UCSD-AML1 (cell line): Measurements from ENCODE around the gene ARID3A.

Experiments used
- DNase-seq: peaks from one replicate; lab custom pipeline; 2025; ENCODE audit not compliant: unreplicated experiment; lab: John Stamatoyannopoulos, UW

ARID3A gene

GRCh38 chr19:929203-929890 lies 3.5 kb downstream of the ARID3A start:
- no peak for DNase-seq

DNA sequence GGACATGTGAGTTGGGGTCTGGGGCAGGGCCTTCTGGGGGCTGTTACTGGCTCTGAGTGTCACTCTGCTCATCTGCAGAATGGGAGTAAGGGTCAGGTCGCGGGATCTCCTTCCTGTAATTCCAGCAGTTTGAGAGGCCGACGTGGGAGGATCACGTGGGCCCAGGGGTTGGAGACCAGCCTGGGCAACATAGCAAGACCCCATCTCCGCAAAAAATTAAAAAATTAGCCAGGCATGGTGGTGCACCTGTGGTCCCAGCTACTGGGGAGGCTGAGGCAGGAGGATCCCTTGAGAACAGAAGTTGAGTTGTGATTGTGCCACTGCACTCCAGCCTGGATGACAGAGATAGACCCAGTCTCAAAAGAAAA lies 4.0 kb downstream of the ARID3A start:
- DNase-seq: no peak

- no peak for DNase-seq
Measured at GRCh38 chr19:931860-932647, 6.2 kb downstream of the ARID3A start.

DNA sequence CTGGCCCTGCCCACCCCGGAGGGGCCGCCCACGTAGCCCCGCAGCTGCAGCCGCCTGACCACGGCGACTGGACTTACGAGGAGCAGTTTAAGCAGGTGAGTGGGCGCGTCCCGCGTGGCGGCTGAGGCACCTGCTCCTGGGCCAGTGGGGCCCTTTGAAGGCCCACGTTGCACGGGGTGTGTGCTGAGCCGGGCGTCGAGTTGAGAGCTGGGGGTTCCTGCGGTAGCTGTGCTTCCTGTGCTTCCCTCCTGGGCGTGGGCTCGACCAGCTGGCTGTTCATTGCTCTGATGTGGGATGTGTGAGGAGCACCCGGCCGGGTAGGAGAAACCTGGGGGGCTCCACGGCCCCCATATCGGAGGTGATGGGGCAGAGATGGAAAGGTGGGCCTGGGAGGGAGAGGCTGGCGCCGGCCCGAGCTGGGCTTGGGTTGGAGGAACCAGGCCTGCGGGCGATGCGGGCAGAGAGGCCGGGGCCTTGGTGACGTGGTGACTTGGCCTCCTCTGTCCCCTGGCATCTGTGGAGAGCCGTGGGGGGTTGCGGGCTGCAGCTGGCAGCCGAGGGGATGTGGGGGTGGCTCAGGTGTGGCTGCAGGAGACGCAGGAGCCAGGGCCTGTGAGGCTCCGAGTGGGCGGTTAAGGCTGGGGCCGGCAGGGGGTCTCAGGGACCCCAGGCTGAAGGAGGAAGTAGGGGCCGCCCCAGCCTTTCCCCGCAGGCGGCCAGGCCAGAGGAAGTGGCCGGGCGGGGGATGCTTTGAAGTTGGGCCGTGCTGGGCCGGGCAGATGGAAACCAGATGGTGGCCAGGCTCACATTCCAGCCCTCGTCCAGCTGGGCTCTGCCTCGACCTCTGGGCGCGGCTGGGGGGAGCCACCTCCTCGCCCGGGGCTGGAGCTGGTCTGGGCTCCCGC lies 7.1 kb downstream of the ARID3A start:
- peak; percentile 39 for DNase-seq

- DNase-seq: no peak
Measured at GRCh38 chr19:933553-933882, 7.7 kb downstream of the ARID3A start.

DNA sequence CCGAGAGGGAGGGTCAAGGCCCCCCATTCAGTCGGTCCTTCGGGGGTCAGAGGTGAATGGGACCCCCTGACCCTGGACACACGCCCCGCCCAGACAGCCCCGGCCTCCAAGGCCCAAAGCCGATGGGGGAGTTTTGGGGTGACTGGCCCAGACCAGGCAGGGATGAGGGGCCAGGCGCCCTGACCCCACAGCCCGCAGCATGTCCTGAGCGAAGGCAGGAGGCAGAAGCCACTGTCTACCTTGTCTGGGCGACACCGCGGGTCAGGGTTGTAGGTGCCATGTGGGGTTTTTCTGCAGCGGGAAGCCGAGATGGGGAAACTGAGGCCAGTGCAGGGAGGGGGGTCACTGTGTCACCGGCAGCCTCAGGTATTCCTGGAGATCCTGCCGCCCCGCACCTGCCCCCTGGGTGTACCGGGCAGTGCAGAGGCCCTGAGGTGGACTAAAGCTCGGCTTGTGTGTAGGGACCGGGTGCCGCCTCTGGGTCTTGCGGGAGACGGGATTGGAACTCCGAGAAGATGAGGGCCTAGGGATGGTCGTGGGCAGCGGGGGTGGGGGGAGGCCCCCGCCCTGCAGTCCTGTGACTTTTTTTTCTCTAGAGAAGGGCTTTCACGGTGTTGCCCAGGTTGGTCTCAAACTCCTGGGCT lies 8.5 kb downstream of the ARID3A start:
- no peak for DNase-seq

DNA sequence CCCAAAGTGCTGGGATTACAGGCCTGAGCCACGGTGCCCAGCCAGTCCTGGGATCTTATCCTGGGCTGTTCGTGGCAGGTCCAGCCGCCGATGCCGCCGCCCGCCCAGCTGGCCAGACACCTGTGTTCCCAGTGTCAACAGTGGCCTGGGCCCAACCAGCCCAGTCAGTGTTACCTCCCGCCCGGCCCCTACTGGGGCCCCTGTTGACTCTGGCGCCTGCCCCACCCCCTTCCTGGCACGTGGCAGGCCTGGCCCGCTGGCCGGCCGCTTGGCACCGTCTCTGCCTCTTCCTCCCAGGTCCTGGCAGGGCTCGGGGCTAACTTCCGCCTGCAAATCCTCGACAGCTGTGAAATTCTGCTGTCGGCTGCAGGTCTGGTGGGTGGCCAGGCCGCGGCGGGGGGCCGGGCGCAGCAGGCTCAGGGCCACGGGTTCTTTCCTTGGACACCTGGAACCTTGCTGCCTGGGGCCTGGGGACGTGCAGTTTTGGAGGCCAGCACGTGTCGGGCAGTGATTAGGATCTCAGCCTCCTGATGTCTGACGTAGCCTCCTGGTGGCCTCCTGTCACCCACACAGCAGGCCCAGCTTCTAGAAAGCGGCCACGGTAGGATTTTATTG lies 9.1 kb downstream of the ARID3A start:
- DNase-seq: no peak

GRCh38 chr19:936175-936546 lies 10.3 kb downstream of the ARID3A start:
- no peak for DNase-seq

GRCh38 chr19:937259-937694 lies 11.4 kb downstream of the ARID3A start:
- no peak for DNase-seq

DNA sequence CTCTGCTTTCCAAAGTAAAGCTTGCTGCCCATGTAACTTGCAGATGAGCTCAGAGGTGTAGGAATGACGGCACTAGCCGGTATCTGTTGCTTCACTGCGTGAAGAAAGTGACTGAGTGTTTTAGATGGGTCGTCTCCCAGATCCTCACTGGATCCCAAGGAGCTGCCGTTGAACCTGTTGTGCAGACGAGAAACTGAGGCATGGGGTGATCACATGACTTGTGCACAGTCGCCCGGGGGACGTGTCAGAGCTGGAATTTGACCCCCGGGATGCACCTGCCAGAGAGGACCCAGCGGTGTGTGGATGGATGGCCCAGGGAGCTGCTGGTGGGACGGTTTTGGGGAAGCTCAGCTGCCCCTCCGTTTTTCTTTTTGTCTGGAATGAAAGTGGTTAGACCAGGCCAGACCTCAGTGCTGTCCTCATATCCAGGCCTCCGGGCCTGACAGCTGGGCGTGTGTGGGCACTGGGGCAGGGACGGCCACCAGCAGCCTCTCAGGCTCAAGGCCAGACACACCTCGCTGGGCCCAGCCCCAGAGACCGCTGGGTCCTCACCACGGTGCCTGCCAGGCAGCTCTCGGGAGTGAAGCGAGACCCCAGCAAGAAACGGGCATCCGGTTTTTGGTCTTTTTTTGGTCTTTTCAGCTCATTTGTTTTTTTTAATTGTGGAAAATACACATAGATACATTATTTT lies 12.5 kb downstream of the ARID3A start:
- DNase-seq: no peak

DNA sequence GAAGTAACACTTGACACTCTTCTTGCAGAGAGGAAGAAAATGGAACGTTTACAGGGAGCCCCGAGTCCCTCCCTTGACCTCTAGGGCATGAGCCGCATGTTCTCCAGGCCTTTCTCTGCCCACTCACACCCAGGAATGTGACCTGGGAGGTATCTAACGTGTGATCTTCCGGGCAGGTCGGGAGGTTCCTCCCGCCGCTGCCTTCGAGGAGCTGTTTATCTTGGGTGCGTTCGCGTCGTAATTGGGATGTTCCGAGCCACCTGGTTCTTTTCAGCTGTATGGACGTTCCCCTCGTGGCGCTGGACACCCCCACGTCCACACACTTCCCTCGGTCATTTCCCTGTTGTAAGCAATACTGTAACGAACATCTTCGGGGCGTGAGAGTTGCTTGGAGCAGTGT lies 13.6 kb downstream of the ARID3A start:
- DNase-seq: no peak

DNA sequence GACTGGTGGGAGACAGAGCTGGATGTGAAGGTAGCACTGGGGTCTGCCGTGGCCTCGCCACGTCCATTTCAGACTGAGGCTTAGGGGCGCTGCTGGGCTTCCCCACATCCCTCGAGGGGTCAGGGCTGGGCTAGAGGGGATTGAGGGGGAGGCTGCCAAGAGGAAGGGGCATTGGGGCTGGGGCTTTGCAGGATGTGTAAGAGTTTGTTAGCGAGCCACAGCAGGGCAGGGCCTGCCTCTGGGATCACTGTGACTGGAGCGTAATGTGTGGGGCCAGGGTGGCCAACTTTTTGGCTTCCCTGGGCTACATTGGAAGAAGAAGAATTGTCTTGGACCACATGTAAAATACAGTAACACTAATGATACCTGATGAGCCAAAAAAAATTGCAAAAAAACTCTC lies 14.1 kb downstream of the ARID3A start:
- DNase-seq: no peak

DNA sequence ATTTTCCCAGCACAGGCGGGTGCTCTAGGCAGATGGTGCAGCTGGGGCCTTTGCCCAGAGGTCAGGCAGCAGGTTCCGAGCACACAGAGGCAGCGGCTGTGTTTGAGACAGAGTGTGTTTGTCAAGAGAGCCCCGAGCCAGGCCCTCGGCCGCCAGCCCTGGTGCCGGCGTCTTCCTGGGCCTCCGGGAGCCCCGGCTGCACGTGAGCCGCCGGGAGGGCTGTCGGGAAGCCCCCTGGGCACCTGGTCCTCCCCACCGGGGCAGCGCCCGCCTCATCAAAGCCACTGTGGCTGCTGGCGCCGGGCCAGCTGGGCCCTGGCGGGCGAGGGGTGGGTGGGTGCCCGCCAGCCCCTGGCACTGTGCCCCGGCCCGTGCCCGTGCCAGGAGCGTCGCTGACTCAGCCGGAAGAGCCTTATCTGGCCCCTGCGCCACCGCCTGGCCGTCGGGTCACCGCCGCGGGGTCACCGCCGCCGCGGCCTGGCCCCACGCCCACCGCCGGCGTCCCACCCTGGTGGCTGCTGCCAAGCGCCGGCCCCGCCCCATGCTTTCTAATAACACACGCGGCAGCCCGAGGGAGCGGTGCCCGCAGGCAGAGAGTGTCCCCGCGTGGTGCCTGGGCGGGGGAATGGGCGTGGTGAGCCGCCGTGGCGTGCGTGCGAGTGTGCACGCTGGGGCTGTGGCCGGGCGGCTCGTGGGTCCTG lies 14.9 kb downstream of the ARID3A start:
- no peak for DNase-seq

DNA sequence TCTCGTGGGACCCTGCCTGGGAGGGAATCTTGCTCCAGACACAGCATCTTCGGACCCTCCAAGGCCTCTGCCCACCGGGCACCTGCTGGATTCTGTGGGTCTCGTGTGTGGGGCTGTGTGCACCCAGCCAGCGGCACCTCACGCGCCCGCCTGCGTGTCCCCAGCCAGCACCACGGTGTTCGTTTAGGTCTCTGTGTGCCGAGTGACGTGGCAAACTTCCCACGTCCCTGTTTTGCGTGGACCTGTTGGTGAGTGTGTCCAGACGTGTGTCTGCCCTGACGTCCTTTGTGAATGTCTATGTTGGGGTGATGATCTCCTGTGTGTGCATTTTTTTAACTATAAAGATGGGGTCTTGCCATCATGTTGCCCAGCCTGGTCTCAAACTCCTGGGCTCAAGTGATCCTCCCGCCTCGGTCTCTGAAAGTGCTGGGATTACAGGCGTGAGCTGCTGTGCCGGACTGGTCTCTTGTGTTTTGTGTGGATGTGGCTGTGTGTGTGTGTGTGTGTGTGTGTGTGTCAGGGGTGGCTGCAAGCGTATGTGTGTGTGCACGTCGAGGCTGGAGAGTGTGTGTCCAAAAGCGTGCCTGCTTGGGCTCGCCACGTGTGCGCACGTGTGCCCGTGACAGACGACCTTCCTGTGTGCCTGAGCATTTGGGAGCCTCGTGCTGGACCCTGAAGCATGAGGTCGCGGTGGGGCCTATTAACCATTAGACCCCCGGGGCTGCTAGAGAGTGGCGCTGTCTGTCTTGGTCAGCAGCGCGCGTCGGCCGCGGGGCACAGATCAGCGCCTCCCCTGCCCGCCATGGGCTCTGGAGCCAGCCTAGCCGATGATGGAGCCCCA lies 15.7 kb downstream of the ARID3A start:
- no peak for DNase-seq

- no peak for DNase-seq
Measured at GRCh38 chr19:942133-942645, 16.4 kb downstream of the ARID3A start.

GRCh38 chr19:943551-944170 lies 17.8 kb downstream of the ARID3A start:
- DNase-seq: no peak

GRCh38 chr19:944171-944567 lies 18.3 kb downstream of the ARID3A start:
- DNase-seq: no peak

DNA sequence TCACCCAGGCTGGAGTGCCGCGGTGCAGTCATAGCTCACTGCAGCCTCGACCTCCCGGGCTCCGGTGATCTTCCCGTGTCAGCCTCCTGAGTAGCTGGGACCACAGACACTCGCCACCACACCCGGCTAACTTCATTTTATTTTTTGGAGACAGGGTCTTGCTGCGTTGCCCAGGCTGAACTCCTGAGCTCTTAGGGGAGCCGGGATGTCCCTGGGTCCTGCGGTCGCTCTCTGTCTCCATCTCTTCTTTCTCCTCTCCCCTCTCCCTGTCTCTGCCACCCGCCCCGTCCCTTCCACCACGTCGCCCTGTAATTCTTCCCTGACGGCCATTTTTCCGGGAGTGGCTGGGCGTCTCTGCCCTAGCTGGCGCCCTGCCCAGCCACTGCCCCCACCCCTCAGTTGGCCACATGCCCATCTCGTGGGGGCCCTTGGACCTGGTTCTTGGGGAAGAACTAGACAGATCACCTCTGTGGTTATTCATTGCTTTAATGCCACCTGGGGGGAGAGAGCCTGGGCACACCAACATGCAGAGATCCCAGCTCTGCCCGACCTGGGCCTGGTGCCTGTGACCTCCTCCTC lies 18.9 kb downstream of the ARID3A start:
- DNase-seq: no peak
